Measurements from ENCODE around the gene SBF2.

DNA sequence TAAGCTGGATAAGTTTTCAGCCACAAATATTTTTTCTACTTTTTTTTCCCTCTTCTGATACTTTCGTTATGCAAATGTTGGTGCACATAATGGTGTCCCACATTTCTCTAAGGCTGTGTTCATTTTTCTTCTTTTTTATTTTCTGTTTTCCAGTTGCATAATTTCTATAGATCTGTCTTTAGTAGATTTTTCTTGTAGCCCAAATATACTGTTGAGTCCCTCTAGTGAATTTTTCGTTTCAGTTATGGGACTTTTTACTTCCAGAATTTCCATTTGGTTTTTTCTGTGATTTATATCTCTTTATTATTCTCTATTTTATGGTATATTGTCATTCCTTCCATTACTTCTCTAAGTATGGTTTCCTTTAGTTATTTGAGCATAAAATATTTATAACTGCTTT, 558.1 kb downstream of the SBF2 start:
- no peak for TF ChIP-seq POLR2A (IDR thresholded peaks at IDR 0.05; ENCODE audit: low read depth, low read length)
- no peak for TF ChIP-seq POLR2AphosphoS5 (IDR thresholded peaks at IDR 0.05; ENCODE audit: low read depth, low read length)
- no peak for TF ChIP-seq POU2F2 (IDR thresholded peaks at IDR 0.05; ENCODE audit: low read depth, low read length)
